ENCODE results near the gene RFTN1. TPM values are rescaled to one million over a fixed set of nuclear protein-coding genes. Genes with fewer than 3 reads are reported as not detected.

The RFTN1 gene
- total and polyA plus RNA-seq, 2 experiments from 2014 or later = 3.3 to 7.2 TPM

DNA sequence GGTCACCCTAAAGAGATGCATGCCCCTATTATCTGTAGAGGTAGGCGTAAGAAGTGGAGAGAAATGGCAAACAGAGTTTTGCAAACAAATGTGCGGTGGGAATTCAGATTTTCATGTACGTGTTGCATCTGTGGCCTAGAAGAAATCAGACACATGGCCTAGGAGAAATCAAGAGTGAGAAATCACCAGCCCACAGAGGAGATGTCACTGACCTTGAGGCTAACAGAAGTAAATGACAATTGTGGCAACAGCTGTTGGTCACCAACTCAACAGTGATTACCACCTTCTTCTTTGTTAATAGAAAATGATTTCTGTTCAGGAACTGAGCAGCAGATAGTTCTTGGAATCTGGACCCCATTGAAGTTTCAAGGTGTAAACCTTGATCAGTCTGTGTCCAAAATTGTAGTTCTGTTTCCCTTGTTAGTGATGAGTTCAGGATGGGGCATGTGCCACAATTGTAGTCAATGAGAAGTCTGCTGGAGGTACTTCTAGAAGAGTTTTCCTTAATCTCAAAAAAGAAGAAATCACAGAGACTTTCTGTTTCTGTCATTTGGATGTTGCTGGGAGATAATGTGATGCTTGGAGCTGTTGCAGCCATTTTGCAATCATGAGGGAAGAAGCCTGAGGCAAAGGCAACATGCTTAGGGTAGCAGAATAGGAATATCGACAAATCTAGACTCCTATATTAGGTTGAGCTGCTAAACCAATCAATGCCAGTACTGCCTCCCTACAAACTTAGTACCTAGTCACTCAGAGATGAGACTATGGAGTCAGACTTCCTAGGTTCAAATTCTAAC is 34.3 kb upstream of the RFTN1 start (continued):
- TF ChIP-seq ZNF114 (CRISPR knock-in tag; IDR thresholded peaks at IDR 0.05) (no peak), EZH2phosphoT487 (IDR thresholded peaks at IDR 0.05; ENCODE audit: unreplicated experiment) (no peak), POLR2AphosphoS5 (IDR thresholded peaks at IDR 0.05; ENCODE audit: low read depth) (no peak), CREB1 (CRISPR knock-in tag; IDR thresholded peaks at IDR 0.05; ENCODE audit: low read depth) (no peak), STAT1 (IDR thresholded peaks at IDR 0.05; ENCODE audit: unreplicated experiment) (no peak)

GRCh38 chr3:16546186-16547010 is 32.9 kb upstream of the RFTN1 start:
- H3K79me2 ChIP-seq (replicated peaks; ENCODE audit: insufficient read depth) = no peaks in the 10 kb centered on the region
- no peaks in the 10 kb centered on the region for H3K36me3 ChIP-seq (ENCODE audit: insufficient read depth)
- DNase-seq (ENCODE audit: low spot score) = no peak
- Mint-ChIP-seq H3K36me3 (ENCODE audit: low read depth) (no peaks in the 10 kb centered on the region; the same call in 2 of the 3 replicates), H3K4me1 (peaks cover 11% of the 10 kb centered on the region; the same call in 2 of the 3 replicates), H3K9me3 (no peaks in the 10 kb centered on the region), H3K27me3 (ENCODE audit: insufficient read depth, low read depth, poor library complexity) (peaks cover 3% of the 10 kb centered on the region), H3K4me3 (no peak overlapping the region), H3K27ac (no peak overlapping the region)
- no peak overlapping the region for H3K4me2 ChIP-seq
- no peaks in the 10 kb centered on the region for H3K9me2 ChIP-seq (ENCODE audit: insufficient read depth)
- no peaks in the 10 kb centered on the region for H3K27me3 ChIP-seq (ENCODE audit: insufficient read depth)
- no peak overlapping the region for H3K27ac ChIP-seq (ENCODE audit: low read depth)
- no peaks in the 10 kb centered on the region for H3F3A ChIP-seq (replicated peaks; ENCODE audit: low read depth)
- H3K4me1 ChIP-seq (ENCODE audit: insufficient read depth) = peaks cover 9% of the 10 kb centered on the region; the same call in 1 of the 2 replicates
- no peak overlapping the region; the same call in 1 of the 2 replicates for H2AFZ ChIP-seq
- no peak overlapping the region for H3K4me3 ChIP-seq
- no peaks in the 10 kb centered on the region for H4K20me1 ChIP-seq (replicated peaks; ENCODE audit: insufficient read depth)
- no peak for ATAC-seq
- TF ChIP-seq, protein P1, sequence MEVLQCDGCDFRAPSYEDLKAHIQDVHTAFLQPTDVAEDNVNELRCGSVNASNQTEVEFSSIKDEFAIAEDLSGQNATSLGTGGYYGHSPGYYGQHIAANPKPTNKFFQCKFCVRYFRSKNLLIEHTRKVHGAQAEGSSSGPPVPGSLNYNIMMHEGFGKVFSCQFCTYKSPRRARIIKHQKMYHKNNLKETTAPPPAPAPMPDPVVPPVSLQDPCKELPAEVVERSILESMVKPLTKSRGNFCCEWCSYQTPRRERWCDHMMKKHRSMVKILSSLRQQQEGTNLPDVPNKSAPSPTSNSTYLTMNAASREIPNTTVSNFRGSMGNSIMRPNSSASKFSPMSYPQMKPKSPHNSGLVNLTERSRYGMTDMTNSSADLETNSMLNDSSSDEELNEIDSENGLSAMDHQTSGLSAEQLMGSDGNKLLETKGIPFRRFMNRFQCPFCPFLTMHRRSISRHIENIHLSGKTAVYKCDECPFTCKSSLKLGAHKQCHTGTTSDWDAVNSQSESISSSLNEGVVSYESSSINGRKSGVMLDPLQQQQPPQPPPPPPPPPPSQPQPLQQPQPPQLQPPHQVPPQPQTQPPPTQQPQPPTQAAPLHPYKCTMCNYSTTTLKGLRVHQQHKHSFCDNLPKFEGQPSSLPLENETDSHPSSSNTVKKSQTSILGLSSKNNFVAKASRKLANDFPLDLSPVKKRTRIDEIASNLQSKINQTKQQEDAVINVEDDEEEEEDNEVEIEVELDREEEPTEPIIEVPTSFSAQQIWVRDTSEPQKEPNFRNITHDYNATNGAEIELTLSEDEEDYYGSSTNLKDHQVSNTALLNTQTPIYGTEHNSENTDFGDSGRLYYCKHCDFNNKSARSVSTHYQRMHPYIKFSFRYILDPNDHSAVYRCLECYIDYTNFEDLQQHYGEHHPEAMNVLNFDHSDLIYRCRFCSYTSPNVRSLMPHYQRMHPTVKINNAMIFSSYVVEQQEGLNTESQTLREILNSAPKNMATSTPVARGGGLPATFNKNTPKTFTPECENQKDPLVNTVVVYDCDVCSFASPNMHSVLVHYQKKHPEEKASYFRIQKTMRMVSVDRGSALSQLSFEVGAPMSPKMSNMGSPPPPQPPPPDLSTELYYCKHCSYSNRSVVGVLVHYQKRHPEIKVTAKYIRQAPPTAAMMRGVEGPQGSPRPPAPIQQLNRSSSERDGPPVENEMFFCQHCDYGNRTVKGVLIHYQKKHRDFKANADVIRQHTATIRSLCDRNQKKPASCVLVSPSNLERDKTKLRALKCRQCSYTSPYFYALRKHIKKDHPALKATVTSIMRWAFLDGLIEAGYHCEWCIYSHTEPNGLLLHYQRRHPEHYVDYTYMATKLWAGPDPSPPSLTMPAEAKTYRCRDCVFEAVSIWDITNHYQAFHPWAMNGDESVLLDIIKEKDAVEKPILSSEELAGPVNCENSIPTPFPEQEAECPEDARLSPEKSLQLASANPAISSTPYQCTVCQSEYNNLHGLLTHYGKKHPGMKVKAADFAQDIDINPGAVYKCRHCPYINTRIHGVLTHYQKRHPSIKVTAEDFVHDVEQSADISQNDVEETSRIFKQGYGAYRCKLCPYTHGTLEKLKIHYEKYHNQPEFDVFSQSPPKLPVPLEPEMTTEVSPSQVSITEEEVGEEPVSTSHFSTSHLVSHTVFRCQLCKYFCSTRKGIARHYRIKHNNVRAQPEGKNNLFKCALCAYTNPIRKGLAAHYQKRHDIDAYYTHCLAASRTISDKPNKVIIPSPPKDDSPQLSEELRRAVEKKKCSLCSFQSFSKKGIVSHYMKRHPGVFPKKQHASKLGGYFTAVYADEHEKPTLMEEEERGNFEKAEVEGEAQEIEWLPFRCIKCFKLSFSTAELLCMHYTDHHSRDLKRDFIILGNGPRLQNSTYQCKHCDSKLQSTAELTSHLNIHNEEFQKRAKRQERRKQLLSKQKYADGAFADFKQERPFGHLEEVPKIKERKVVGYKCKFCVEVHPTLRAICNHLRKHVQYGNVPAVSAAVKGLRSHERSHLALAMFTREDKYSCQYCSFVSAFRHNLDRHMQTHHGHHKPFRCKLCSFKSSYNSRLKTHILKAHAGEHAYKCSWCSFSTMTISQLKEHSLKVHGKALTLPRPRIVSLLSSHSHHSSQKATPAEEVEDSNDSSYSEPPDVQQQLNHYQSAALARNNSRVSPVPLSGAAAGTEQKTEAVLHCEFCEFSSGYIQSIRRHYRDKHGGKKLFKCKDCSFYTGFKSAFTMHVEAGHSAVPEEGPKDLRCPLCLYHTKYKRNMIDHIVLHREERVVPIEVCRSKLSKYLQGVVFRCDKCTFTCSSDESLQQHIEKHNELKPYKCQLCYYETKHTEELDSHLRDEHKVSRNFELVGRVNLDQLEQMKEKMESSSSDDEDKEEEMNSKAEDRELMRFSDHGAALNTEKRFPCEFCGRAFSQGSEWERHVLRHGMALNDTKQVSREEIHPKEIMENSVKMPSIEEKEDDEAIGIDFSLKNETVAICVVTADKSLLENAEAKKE (CRISPR knock-in tag; IDR thresholded peaks at IDR 0.05) = no peak
- TF ChIP-seq NANOG (IDR thresholded peaks at IDR 0.05; ENCODE audit: borderline replicate concordance) (no peak), STAT1 (IDR thresholded peaks at IDR 0.05; ENCODE audit: unreplicated experiment) (no peak), EZH2phosphoT487 (IDR thresholded peaks at IDR 0.05; ENCODE audit: unreplicated experiment) (no peak), JUNB (IDR thresholded peaks at IDR 0.05; ENCODE audit: unreplicated experiment) (no peak), ZNF331 (CRISPR knock-in tag; IDR thresholded peaks at IDR 0.05; ENCODE audit: low read depth) (no peak), ETS1 (IDR thresholded peaks at IDR 0.05) (no peak)
- TF ChIP-seq, protein P2, sequence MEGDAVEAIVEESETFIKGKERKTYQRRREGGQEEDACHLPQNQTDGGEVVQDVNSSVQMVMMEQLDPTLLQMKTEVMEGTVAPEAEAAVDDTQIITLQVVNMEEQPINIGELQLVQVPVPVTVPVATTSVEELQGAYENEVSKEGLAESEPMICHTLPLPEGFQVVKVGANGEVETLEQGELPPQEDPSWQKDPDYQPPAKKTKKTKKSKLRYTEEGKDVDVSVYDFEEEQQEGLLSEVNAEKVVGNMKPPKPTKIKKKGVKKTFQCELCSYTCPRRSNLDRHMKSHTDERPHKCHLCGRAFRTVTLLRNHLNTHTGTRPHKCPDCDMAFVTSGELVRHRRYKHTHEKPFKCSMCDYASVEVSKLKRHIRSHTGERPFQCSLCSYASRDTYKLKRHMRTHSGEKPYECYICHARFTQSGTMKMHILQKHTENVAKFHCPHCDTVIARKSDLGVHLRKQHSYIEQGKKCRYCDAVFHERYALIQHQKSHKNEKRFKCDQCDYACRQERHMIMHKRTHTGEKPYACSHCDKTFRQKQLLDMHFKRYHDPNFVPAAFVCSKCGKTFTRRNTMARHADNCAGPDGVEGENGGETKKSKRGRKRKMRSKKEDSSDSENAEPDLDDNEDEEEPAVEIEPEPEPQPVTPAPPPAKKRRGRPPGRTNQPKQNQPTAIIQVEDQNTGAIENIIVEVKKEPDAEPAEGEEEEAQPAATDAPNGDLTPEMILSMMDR (conservative IDR thresholded peaks at IDR 0.05; ENCODE audit: low read depth in 2 of 2) = no peak

Measured in GM23338 (cell line).